GM21515 (cell line): ENCODE results near the gene CABP4.
"Not testable (repeated sequence)": the region's sequence is repeated elsewhere in the genome, so short reads cannot be mapped to it uniquely, and the experiment has no call there.

Source experiments
- ATAC-seq: cut with Tn5 transposase; IDR thresholded peaks from one replicate; pipeline ENCODE4 v1.9.1; 2021; ENCODE audit not compliant: unreplicated experiment

CABP4 gene

GRCh38 chr11:67476692-67477091, 21.5 kb downstream of the CABP4 start:
- not testable (repeated sequence) for ATAC-seq

GRCh38 chr11:67477344-67478050, 22.3 kb downstream of the CABP4 start:
- ATAC-seq = not testable (repeated sequence)

- ATAC-seq = peak; percentile 2
Measured at GRCh38 chr11:67482275-67482826, 27.2 kb downstream of the CABP4 start.

GRCh38 chr11:67482827-67483798, 28.0 kb downstream of the CABP4 start, which contains the start of gene AIP:
Gene AIP (plus strand): TSS chr11:67483026. CDS start chr11:67483159, 133 bp downstream.
- peak; percentile 65 for ATAC-seq

- ATAC-seq = no peak
Measured at GRCh38 chr11:67483831-67484665, 28.9 kb downstream of the CABP4 start.

GRCh38 chr11:67484847-67485311, 29.7 kb downstream of the CABP4 start:
- ATAC-seq = no peak

GRCh38 chr11:67485873-67486361, 30.8 kb downstream of the CABP4 start:
- ATAC-seq = not testable (repeated sequence)

- ATAC-seq = no peak
Measured at GRCh38 chr11:67486481-67487195, 31.5 kb downstream of the CABP4 start.

- ATAC-seq = no peak
Measured at GRCh38 chr11:67489203-67489884, 34.2 kb downstream of the CABP4 start.

- ATAC-seq = no peak
Measured at GRCh38 chr11:67489885-67490726, 35.0 kb downstream of the CABP4 start.

- ATAC-seq = no peak
Measured at GRCh38 chr11:67490727-67491065, 35.5 kb downstream of the CABP4 start.

- no peak for ATAC-seq
Measured at GRCh38 chr11:67491276-67492068, 36.3 kb downstream of the CABP4 start.

GRCh38 chr11:67492069-67492727, 37.0 kb downstream of the CABP4 start:
- ATAC-seq = no peak

- ATAC-seq = no peak
Measured at GRCh38 chr11:67492801-67493547, 37.8 kb downstream of the CABP4 start.

- no peak for ATAC-seq
Measured at GRCh38 chr11:67493548-67494370, 38.6 kb downstream of the CABP4 start.
